CD1c-positive myeloid dendritic cell (primary cell): ENCODE measurements around the gene PAFAH2.
"Not testable (repeated sequence)": the region's sequence is repeated elsewhere in the genome, so short reads cannot be mapped to it uniquely, and the experiment has no call there.

Source experiments
- DNase-seq: peaks from one replicate; pipeline ENCODE4 v3.0.0-alpha.2; 2016; ENCODE audit errors: extremely low spot score

The PAFAH2 gene

GRCh38 chr1:26012864-26013263 is 15.0 kb upstream of the PAFAH2 start:
- DNase-seq = no peak

GRCh38 chr1:26010825-26011224 is 13.0 kb upstream of the PAFAH2 start:
- no peak for DNase-seq

- DNase-seq = no peak
Observed at GRCh38 chr1:26009796-26010447, 12.1 kb upstream of the PAFAH2 start.

- DNase-seq = no peak
Observed at GRCh38 chr1:26006710-26007109, 8.8 kb upstream of the PAFAH2 start.

GRCh38 chr1:26005434-26006105 is 7.7 kb upstream of the PAFAH2 start:
- DNase-seq = no peak

- no peak for DNase-seq
Observed at GRCh38 chr1:26003756-26004155, 5.9 kb upstream of the PAFAH2 start.

- DNase-seq = no peak
Observed at GRCh38 chr1:26003262-26003661, 5.4 kb upstream of the PAFAH2 start.

GRCh38 chr1:25999041-25999800 is 1.4 kb upstream of the PAFAH2 start:
- no peak for DNase-seq

GRCh38 chr1:25996966-25997827 is 666 bp downstream of the PAFAH2 start:
- peak; percentile 86 for DNase-seq

- no peak for DNase-seq
Observed at GRCh38 chr1:25994402-25995150, 3.3 kb downstream of the PAFAH2 start.

- no peak for DNase-seq
Observed at GRCh38 chr1:25993197-25993951, 4.5 kb downstream of the PAFAH2 start.

- no peak for DNase-seq
Observed at GRCh38 chr1:25992689-25993171, 5.1 kb downstream of the PAFAH2 start.

- DNase-seq = no peak
Observed at GRCh38 chr1:25991937-25992688, 5.8 kb downstream of the PAFAH2 start.

GRCh38 chr1:25990702-25991395 is 7.0 kb downstream of the PAFAH2 start:
- DNase-seq = no peak

GRCh38 chr1:25990251-25990650 is 7.6 kb downstream of the PAFAH2 start:
- no peak for DNase-seq

GRCh38 chr1:25989440-25990234 is 8.2 kb downstream of the PAFAH2 start:
- DNase-seq = no peak

GRCh38 chr1:25987951-25988350 is 9.9 kb downstream of the PAFAH2 start:
- DNase-seq = no peak

- not testable (repeated sequence) for DNase-seq
Observed at GRCh38 chr1:25986773-25987172, 11.1 kb downstream of the PAFAH2 start.
